T-cell (primary cell): ENCODE results near the gene DIRAS1. TPM values are rescaled to one million over a fixed set of nuclear protein-coding genes. Genes with fewer than 3 reads are reported as not detected.

Source experiments
- ATAC-seq, 4 experiments: fragments of 200-7000 bp in 3 of 4; fragments of 150-1000 bp in 1 of 4; cut with Tn5 transposase; replicated peaks in 1 of 4; 1 replicate in 3 of 4; 2 replicates in 1 of 4; pipeline ENCODE4 v1.10.0; 2021; ENCODE audit warnings: moderate library complexity in 3 of 4, mild to moderate bottlenecking in 2 of 4, moderate number of reproducible peaks in 1 of 4
- CTCF ChIA-PET, 2 donors: fragments of 300-600 bp; sonication (Branson Sonifier 250); formaldehyde crosslinking; loops; one replicate each; lab custom pipeline; 2022; ENCODE audit warnings: antibody characterized with exemption in 2 of 2; lab: Charles Lee
- POLR2A ChIA-PET, 2 donors: fragments of 300-600 bp; sonication (Branson Sonifier 250); formaldehyde crosslinking; loops; one replicate each; lab custom pipeline; 2022; ENCODE audit warnings: antibody characterized with exemption in 2 of 2; lab: Charles Lee
- DNase-seq, 35 experiments: peaks; one replicate each; pipeline versions ENCODE4 v3.0.0 to v3.0.0-alpha.2; 2013 to 2023
- H3K27ac ChIP-seq: one replicate; pipeline ENCODE4 v1.5.1; 2013; ENCODE audit warnings: low read length
- H3K27me3 ChIP-seq, 2 experiments: replicated peaks in 1 of 2; 1 replicate in 1 of 2; 2 replicates in 1 of 2; pipeline versions ENCODE4 v1.6.1 to v1.7.0; 2013; ENCODE audit warnings: low read length in 1 of 2, mixed read lengths in 1 of 2; ENCODE audit not compliant: control insufficient read depth in 2 of 2, insufficient read depth in 2 of 2; ENCODE audit errors: extremely low read depth in 1 of 2
- H3K36me3 ChIP-seq, 2 donors: 1 replicate in 1 of 2; 2 replicates in 1 of 2; pipeline versions ENCODE4 v1.6.1 to v1.7.0; 2013; ENCODE audit warnings: low read length in 1 of 2; ENCODE audit not compliant: control insufficient read depth in 2 of 2, insufficient read depth in 1 of 2; ENCODE audit errors: extremely low read depth in 1 of 2
- H3K4me1 ChIP-seq, 2 experiments: 1 replicate in 1 of 2; 2 replicates in 1 of 2; pipeline versions ENCODE4 v1.6.1 to v1.7.0; 2013; ENCODE audit warnings: low read length in 2 of 2, mixed read lengths in 1 of 2; ENCODE audit not compliant: insufficient read depth in 2 of 2, control insufficient read depth in 1 of 2; ENCODE audit errors: extremely low read depth in 1 of 2
- H3K4me3 ChIP-seq, 2 donors: 1 replicate in 1 of 2; 2 replicates in 1 of 2; pipeline versions ENCODE4 v1.5.1 to v1.7.0; 2013; ENCODE audit warnings: mild to moderate bottlenecking in 2 of 2, low read length in 1 of 2, moderate library complexity in 1 of 2; ENCODE audit not compliant: control insufficient read depth in 1 of 2; ENCODE audit errors: extremely low read depth in 1 of 2
- H3K9me3 ChIP-seq: 2 replicates; pipeline ENCODE4 v1.7.0; 2013
- H3K27ac Mint-ChIP-seq, 2 donors: one replicate each; pipeline ENCODE4 v1.8.0; 2020 to 2021; ENCODE audit warnings: mild to moderate bottlenecking in 2 of 2, mixed read lengths in 2 of 2
- H3K27me3 Mint-ChIP-seq, 2 donors: one replicate each; pipeline ENCODE4 v1.8.0; 2021 to 2022; ENCODE audit warnings: mixed read lengths in 2 of 2
- H3K36me3 Mint-ChIP-seq: one replicate; pipeline ENCODE4 v1.8.0; 2021; ENCODE audit warnings: mixed read lengths
- H3K4me1 Mint-ChIP-seq, 3 donors: one replicate each; pipeline ENCODE4 v1.8.0; 2020 to 2022; ENCODE audit warnings: mixed read lengths in 3 of 3, mild to moderate bottlenecking in 1 of 3
- H3K4me3 Mint-ChIP-seq, 3 donors: one replicate each; pipeline ENCODE4 v1.8.0; 2020 to 2022; ENCODE audit warnings: mild to moderate bottlenecking in 3 of 3, mixed read lengths in 3 of 3, moderate library complexity in 3 of 3
- H3K9me3 Mint-ChIP-seq, 3 donors: one replicate each; pipeline ENCODE4 v1.8.0; 2020 to 2022; ENCODE audit warnings: mixed read lengths in 3 of 3
- WGBS: methylation state at CpG from one replicate; pipeline ENCODE4 v1.1.5; 2013; ENCODE audit warnings: missing lambda C conversion rate; ENCODE audit not compliant: insufficient coverage; 5-methylcytosine and 5-hydroxymethylcytosine counted together
- total RNA-seq, 35 experiments: library from RNA in 6 of 35; stranded (reverse) in 6 of 35; fragments of 120-200 nt in 1 of 35; gene quantifications; one replicate each; pipeline versions ENCODE4 v1.2.1 to v1.2.4 and lab custom pipeline; 2013 to 2026

DIRAS1 gene
- total RNA-seq, 5 donors from 2014 or later (not counting 1 experiment from before 2014, with no cell fraction given): 0.53 to 0.70 (median 0.60) TPM

DNA sequence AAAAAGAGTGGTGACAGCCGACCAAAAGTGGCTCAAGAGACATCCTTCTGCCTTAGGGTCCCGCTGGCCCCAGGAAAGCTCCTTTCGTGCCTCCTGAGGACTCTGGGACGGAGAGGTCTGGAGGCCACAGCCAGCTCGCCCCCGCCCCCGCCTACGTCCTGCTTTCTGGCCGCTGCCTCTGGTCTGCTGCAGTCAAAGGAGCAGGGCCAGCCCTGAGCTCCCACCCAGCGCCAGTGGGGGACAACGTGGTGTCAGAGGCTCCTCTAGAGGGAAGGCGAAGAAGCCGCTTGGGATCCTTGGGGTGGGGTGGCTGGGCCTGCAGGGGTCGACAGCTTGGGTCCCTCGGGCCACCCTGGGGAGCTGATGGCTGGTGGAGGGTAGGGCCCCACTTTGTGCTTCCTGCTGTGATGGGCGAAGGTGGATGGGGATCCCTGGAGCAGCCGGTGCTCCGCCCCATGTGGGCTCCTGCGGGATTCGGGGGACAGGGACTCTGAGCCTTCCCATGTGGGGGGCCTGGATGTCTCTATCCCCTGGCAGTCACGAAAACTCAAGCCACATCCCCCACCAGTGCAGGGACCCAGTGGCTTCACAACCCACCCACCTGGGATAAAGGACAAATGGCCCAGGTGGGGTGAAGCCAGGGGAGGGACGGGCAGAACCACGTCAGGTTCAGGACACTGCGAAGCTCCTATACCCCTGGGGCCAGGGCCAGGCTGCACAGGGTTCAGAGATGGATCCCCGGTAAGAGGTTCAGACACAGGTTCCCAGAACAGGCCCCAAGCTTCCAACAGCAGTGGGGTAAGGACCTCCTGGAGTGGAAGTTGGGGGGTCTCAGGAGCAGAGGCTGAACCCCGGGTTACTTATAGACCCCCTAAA, 9.0 kb upstream of the DIRAS1 start:
- peaks cover 0 to 27% of the 10 kb centered on the region in 2 experiments for H3K27me3 ChIP-seq
- peaks cover 4 to 14% of the 10 kb centered on the region in 2 donors for H3K27me3 Mint-ChIP-seq
- no peaks in the 10 kb centered on the region for H3K9me3 ChIP-seq
- peaks cover 15 to 17% of the 10 kb centered on the region in 2 donors for H3K36me3 ChIP-seq
- no peak overlapping the region for H3K4me3 ChIP-seq
- POLR2A ChIA-PET: no interaction called here
- no peak for ATAC-seq
- DNase-seq: no peak
- H3K4me3 Mint-ChIP-seq: no peak overlapping the region
- peaks cover 10% of the 10 kb centered on the region for H3K36me3 Mint-ChIP-seq
- H3K27ac Mint-ChIP-seq: no peak overlapping the region
- 94% methylated on average over 19 of the region's 26 CpGs for WGBS
- no peaks in the 10 kb centered on the region for H3K9me3 Mint-ChIP-seq
- peaks cover 0 to 6% (median 5%) of the 10 kb centered on the region in 3 donors for H3K4me1 Mint-ChIP-seq
- no peak overlapping the region for H3K27ac ChIP-seq
- peaks cover 0 to 7% of the 10 kb centered on the region in 2 experiments for H3K4me1 ChIP-seq
- CTCF ChIA-PET: no interaction called here

DNA sequence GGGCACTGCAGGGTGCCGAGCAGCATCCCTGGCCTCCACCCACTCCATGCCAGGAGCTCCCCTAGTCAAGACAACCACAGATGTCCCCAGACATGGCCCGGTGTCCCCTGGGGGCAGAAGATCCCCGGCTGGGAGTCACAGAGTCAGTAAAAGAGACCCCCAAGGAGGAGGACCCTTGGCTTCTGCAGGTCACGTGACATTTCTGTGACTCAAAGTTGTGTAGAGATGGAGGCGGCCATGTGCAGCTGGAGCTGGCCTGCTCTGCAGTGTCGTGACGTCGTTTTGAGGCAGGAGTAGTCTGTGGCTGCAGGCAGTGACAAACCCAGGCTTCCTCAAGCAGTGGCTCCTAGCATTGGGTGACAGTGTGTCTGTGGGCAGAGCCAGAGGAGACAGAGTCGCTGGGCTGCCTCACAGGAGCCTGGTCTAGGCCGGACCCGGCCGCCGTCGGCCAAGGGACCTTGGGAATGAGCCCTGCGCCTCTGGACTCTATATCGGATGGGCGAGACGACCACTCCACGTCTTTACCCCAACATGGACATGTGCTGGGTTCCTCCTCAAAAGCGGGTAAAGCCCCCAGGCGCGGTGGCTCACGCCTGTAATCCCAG, 7.7 kb upstream of the DIRAS1 start:
- no peak overlapping the region for H3K4me3 ChIP-seq
- Mint-ChIP-seq H3K4me3 (no peak overlapping the region), H3K27ac (no peak overlapping the region), H3K36me3 (peaks cover under 1% of the 10 kb centered on the region), H3K27me3 (peaks cover 9 to 20% of the 10 kb centered on the region in 2 donors), H3K9me3 (no peaks in the 10 kb centered on the region), H3K4me1 (peaks cover 0 to 3% (median 2%) of the 10 kb centered on the region in 3 donors)
- WGBS: 88% methylated on average over 13 of the region's 23 CpGs
- CTCF ChIA-PET: no interaction called here
- no peak overlapping the region for H3K27ac ChIP-seq
- peaks cover 0 to 7% of the 10 kb centered on the region in 2 experiments for H3K4me1 ChIP-seq
- ATAC-seq (no peak), DNase-seq (no peak)
- peaks cover 4 to 5% of the 10 kb centered on the region in 2 donors for H3K36me3 ChIP-seq
- POLR2A ChIA-PET: no interaction called here
- peaks cover 0 to 30% of the 10 kb centered on the region in 2 experiments for H3K27me3 ChIP-seq
- H3K9me3 ChIP-seq: no peaks in the 10 kb centered on the region

DNA sequence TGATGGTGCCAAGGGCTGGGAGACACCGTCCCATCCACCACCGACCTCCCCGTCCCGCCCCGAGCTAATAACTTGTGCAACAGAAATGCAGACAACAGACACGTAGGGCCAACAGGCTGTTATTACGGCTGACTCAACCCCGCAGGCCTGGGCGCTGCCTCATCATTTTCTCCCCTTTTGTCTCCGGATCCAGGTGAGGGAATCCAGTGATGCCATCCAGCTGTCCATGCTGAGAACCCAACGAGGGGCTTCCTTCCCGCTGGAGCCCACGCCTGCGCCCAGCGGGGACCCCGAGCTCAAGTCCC, 6.4 kb upstream of the DIRAS1 start:
- H3K9me3 ChIP-seq: no peaks in the 10 kb centered on the region
- ATAC-seq: no peak
- H3K27me3 Mint-ChIP-seq: peaks cover 9 to 28% of the 10 kb centered on the region in 2 donors
- H3K36me3 Mint-ChIP-seq: no peaks in the 10 kb centered on the region
- DNase-seq: no peak
- H3K27ac Mint-ChIP-seq: no peak overlapping the region
- H3K27me3 ChIP-seq: peaks cover 0 to 43% of the 10 kb centered on the region in 2 experiments
- peaks cover 0 to 7% of the 10 kb centered on the region in 2 experiments for H3K4me1 ChIP-seq
- H3K4me3 Mint-ChIP-seq: no peak overlapping the region
- peaks cover 3 to 4% of the 10 kb centered on the region in 2 donors for H3K36me3 ChIP-seq
- H3K4me3 ChIP-seq: no peak overlapping the region
- WGBS: 82% methylated on average over 16 of the region's 16 CpGs
- no peak overlapping the region for H3K27ac ChIP-seq
- POLR2A ChIA-PET: no interaction called here
- H3K9me3 Mint-ChIP-seq: no peaks in the 10 kb centered on the region
- H3K4me1 Mint-ChIP-seq: peaks cover 0 to 3% (median 2%) of the 10 kb centered on the region in 3 donors
- CTCF ChIA-PET: no interaction called here

- H3K27me3 Mint-ChIP-seq: peaks cover 9 to 34% of the 10 kb centered on the region in 2 donors
- H3K4me3 ChIP-seq: no peak overlapping the region
- no peak overlapping the region for H3K27ac Mint-ChIP-seq
- peak in 1 of 4 experiments; percentile 33 for ATAC-seq
- H3K36me3 Mint-ChIP-seq: no peaks in the 10 kb centered on the region
- no peak for DNase-seq
- H3K4me1 ChIP-seq: peaks cover 0 to 7% of the 10 kb centered on the region in 2 experiments
- peaks cover 3 to 49% of the 10 kb centered on the region in 2 experiments for H3K27me3 ChIP-seq
- H3K4me3 Mint-ChIP-seq: no peak overlapping the region
- H3K9me3 ChIP-seq: no peaks in the 10 kb centered on the region
- ChIA-PET POLR2A (no interaction called here), CTCF (no interaction called here)
- peaks cover 0 to 3% (median 2%) of the 10 kb centered on the region in 3 donors for H3K4me1 Mint-ChIP-seq
- H3K27ac ChIP-seq: no peak overlapping the region
- H3K9me3 Mint-ChIP-seq: no peaks in the 10 kb centered on the region
- WGBS: 28% methylated on average over 19 of the region's 26 CpGs
- H3K36me3 ChIP-seq: peaks cover 2 to 3% of the 10 kb centered on the region in 2 donors
Measured at GRCh38 chr19:2726904-2727639, 5.9 kb upstream of the DIRAS1 start.

DNA sequence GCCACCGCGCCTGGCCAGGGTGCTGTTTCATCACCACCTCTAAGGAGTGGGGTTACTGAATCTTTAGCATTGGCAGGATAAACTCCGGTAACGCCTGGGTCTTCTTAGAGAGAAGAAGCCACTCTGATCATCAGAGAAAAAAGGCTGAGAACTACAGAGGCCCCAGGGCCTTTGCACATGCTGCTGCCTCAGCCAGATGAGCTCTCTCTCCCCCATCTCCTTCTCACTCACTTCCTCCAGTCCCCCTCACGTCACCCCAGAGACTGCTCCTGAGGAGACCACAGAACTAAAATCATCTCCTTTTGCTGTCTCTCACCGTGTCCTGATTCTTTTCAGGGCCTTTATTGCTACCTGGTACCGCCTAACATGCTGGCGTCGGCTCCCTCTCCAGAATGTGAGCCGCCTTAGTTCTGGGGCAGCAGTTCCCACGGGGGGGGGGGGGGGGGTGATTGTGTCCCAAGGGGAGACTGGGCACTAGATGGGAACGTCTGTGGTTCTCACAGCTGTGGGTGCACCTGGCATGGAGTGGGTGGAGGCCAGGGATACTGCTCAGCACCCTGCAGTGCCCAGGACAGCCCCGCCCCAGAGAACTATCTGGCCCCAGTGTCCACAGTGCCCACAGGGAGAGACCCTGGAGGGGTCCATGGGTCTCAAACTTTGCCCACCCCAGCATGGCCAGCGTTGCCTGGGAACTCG, 5.1 kb upstream of the DIRAS1 start:
- H3K9me3 ChIP-seq: no peaks in the 10 kb centered on the region
- Mint-ChIP-seq H3K36me3 (no peaks in the 10 kb centered on the region), H3K9me3 (no peaks in the 10 kb centered on the region), H3K4me1 (peaks cover 0 to 7% (median 3%) of the 10 kb centered on the region in 3 donors), H3K27ac (no peak overlapping the region), H3K27me3 (peaks cover 14 to 39% of the 10 kb centered on the region in 2 donors), H3K4me3 (no peak overlapping the region)
- CTCF ChIA-PET: no interaction called here
- no peak for DNase-seq
- POLR2A ChIA-PET: no interaction called here
- no peaks in the 10 kb centered on the region for H3K36me3 ChIP-seq
- peaks cover 3 to 56% of the 10 kb centered on the region in 2 experiments for H3K27me3 ChIP-seq
- WGBS: 58% methylated on average over 15 of the region's 15 CpGs
- H3K4me3 ChIP-seq: no peak overlapping the region
- H3K27ac ChIP-seq: no peak overlapping the region
- peaks cover 0 to 11% of the 10 kb centered on the region in 2 experiments for H3K4me1 ChIP-seq
- ATAC-seq: no peak

DNA sequence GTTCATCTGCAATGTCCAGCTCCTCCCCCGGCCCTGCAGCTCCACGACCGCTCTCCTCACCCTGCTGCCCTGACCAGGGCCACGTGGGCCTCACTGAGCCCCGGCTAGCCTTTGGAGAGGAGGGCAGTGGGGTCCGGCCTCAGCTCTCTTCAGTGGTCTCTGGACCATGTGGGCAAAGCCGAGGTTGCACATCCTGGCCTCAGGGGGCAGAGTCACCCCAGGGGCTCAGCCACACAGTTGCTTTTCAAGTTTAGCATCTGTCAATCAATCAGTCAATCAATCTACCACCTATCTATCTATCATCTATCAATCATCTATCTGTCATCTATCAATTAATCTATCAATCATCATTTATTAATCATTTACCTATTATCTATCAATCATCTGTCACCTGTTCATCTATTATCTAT, 3.0 kb upstream of the DIRAS1 start:
- DNase-seq: no peak
- Mint-ChIP-seq H3K4me1 (peaks cover 0 to 11% (median 7%) of the 10 kb centered on the region in 3 donors), H3K9me3 (no peaks in the 10 kb centered on the region), H3K27ac (no peak overlapping the region), H3K36me3 (no peaks in the 10 kb centered on the region), H3K27me3 (peaks cover 18 to 48% of the 10 kb centered on the region in 2 donors), H3K4me3 (no peak overlapping the region)
- ChIA-PET POLR2A (no interaction called here), CTCF (no interaction called here)
- Histone ChIP-seq H3K4me1 (peaks cover 2 to 23% of the 10 kb centered on the region in 2 experiments), H3K4me3 (no peak overlapping the region), H3K27ac (no peak overlapping the region), H3K9me3 (no peaks in the 10 kb centered on the region), H3K27me3 (peaks cover 3 to 70% of the 10 kb centered on the region in 2 experiments), H3K36me3 (no peaks in the 10 kb centered on the region)
- 67% methylated on average over 6 of the region's 7 CpGs for WGBS
- ATAC-seq: no peak
